ENCODE measurements around the gene DKK2. TPM values are rescaled to one million over a fixed set of nuclear protein-coding genes. Genes with fewer than 3 reads are reported as not detected.

Gene DKK2
- polyA plus RNA-seq, 2 of the 4 experiments (the other 2 are of a cell fraction), result not detected

- H3K9me3 ChIP-seq, result no peaks in the 10 kb centered on the region
- POLR2A ChIA-PET, result no interaction called here
- H3K4me3 ChIP-seq, result no peak overlapping the region
- no peak overlapping the region for H3K27ac ChIP-seq
- FAIRE-seq (no peak), ATAC-seq (no peak), DNase-seq (ENCODE audit: low read depth in 1 of 2, low spot score in 1 of 2) (no peak)
- TF ChIP-seq RAD21 (conservative IDR thresholded peaks at IDR 0.05 in 1 of 2, IDR thresholded peaks at IDR 0.05 in 1 of 2) (no peak), KDM1A (IDR thresholded peaks at IDR 0.05; ENCODE audit: low read depth) (no peak), JUNB (IDR thresholded peaks at IDR 0.05) (no peak), SMC3 (IDR thresholded peaks at IDR 0.05) (no peak), EHF (CRISPR knock-in tag; IDR thresholded peaks at IDR 0.05) (no peak), HOXB5 (CRISPR knock-in tag; IDR thresholded peaks at IDR 0.05) (no peak), HMGXB4 (CRISPR knock-in tag; IDR thresholded peaks at IDR 0.05; ENCODE audit: borderline replicate concordance) (no peak), TP53 (CRISPR knock-in tag; IDR thresholded peaks at IDR 0.05) (no peak), CBX2 (IDR thresholded peaks at IDR 0.05; ENCODE audit: borderline replicate concordance, low read depth) (no peak), EHMT2 (IDR thresholded peaks at IDR 0.05; ENCODE audit: low read depth) (no peak), RARB (CRISPR knock-in tag; IDR thresholded peaks at IDR 0.05) (no peak), PHF8 (IDR thresholded peaks at IDR 0.05; ENCODE audit: borderline replicate concordance, low read depth) (no peak), GATA3 (IDR thresholded peaks at IDR 0.05; ENCODE audit: borderline replicate concordance) (no peak), CBX8 (IDR thresholded peaks at IDR 0.05) (no peak), ZC3H11A (IDR thresholded peaks at IDR 0.05) (no peak), TFCP2L1 (CRISPR knock-in tag; IDR thresholded peaks at IDR 0.05) (no peak)
- TF ChIP-seq, protein P1, sequence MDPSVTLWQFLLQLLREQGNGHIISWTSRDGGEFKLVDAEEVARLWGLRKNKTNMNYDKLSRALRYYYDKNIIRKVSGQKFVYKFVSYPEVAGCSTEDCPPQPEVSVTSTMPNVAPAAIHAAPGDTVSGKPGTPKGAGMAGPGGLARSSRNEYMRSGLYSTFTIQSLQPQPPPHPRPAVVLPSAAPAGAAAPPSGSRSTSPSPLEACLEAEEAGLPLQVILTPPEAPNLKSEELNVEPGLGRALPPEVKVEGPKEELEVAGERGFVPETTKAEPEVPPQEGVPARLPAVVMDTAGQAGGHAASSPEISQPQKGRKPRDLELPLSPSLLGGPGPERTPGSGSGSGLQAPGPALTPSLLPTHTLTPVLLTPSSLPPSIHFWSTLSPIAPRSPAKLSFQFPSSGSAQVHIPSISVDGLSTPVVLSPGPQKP (IDR thresholded peaks at IDR 0.05; ENCODE audit: low read depth, low read length), result no peak
- H3K4me2 ChIP-seq, result no peak overlapping the region
- WGBS (ENCODE audit: missing lambda C conversion rate), result 34% methylated on average over 4 of the region's 6 CpGs
- CTCF ChIA-PET, result no interaction called here
- H3K4me1 ChIP-seq, result no peaks in the 10 kb centered on the region
Observed at GRCh38 chr4:106892786-106893185, 143.3 kb downstream of the DKK2 start.

DNA sequence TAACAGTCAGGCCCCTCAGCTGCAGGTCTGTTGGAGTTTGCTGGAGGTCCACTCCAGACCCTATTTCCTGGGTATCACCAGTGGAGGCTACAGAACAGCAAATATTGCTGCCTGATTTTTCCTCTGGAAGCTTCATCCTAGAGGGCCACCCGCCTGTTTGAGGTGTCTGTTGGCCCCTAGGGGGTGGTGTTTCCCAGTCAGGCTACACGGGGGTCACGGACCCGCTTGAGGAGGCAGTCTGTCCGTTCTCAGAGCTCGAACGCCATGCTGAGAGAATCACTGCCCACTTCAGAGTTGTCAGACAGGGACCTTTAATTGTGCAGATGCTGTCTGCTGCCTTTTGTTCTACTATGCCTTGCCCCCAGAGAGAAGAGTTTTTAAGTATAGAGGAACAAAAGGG is 160.8 kb downstream of the DKK2 start:
- H3K9me3 ChIP-seq, result no peaks in the 10 kb centered on the region
- POLR2A ChIA-PET, result no interaction called here
- 7% methylated on average over 5 of the region's 7 CpGs for WGBS (ENCODE audit: missing lambda C conversion rate)
- TF ChIP-seq RARB (CRISPR knock-in tag; IDR thresholded peaks at IDR 0.05) (no peak), HOXB13 (CRISPR knock-in tag; IDR thresholded peaks at IDR 0.05; ENCODE audit: low read depth) (no peak), CBX8 (IDR thresholded peaks at IDR 0.05) (no peak), HDAC2 (IDR thresholded peaks at IDR 0.05) (no peak), SMC3 (IDR thresholded peaks at IDR 0.05) (no peak), CHD4 (IDR thresholded peaks at IDR 0.05; ENCODE audit: borderline replicate concordance) (no peak), BHLHE40 (IDR thresholded peaks at IDR 0.05; ENCODE audit: low read depth, low read length) (no peak), HES2 (IDR thresholded peaks at IDR 0.05) (no peak), JUN (IDR thresholded peaks at IDR 0.05) (no peak), PHF8 (IDR thresholded peaks at IDR 0.05; ENCODE audit: borderline replicate concordance, low read depth) (no peak), REST (IDR thresholded peaks at IDR 0.05) (no peak)
- no peak overlapping the region for H3K4me3 ChIP-seq
- FAIRE-seq, result no peak
- no peak overlapping the region for H3K27ac ChIP-seq
- H3K4me1 ChIP-seq, result no peaks in the 10 kb centered on the region
- CTCF ChIA-PET, result no interaction called here
- no peak overlapping the region for H3K4me2 ChIP-seq
- DNase-seq (ENCODE audit: low read depth in 1 of 2, low spot score in 1 of 2), result peak in 1 of 2 experiments; percentile 1
- no peak for ATAC-seq

All from A549 (cell line).